Kasumi-1 (cell line): ENCODE measurements around the gene ADAM12.

Experiments used
- DNase-seq, 2 experiments: peaks; one replicate each; lab custom pipeline; 2025; lab: John Stamatoyannopoulos, UW

ADAM12 gene, protein sequence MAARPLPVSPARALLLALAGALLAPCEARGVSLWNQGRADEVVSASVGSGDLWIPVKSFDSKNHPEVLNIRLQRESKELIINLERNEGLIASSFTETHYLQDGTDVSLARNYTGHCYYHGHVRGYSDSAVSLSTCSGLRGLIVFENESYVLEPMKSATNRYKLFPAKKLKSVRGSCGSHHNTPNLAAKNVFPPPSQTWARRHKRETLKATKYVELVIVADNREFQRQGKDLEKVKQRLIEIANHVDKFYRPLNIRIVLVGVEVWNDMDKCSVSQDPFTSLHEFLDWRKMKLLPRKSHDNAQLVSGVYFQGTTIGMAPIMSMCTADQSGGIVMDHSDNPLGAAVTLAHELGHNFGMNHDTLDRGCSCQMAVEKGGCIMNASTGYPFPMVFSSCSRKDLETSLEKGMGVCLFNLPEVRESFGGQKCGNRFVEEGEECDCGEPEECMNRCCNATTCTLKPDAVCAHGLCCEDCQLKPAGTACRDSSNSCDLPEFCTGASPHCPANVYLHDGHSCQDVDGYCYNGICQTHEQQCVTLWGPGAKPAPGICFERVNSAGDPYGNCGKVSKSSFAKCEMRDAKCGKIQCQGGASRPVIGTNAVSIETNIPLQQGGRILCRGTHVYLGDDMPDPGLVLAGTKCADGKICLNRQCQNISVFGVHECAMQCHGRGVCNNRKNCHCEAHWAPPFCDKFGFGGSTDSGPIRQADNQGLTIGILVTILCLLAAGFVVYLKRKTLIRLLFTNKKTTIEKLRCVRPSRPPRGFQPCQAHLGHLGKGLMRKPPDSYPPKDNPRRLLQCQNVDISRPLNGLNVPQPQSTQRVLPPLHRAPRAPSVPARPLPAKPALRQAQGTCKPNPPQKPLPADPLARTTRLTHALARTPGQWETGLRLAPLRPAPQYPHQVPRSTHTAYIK

DNA sequence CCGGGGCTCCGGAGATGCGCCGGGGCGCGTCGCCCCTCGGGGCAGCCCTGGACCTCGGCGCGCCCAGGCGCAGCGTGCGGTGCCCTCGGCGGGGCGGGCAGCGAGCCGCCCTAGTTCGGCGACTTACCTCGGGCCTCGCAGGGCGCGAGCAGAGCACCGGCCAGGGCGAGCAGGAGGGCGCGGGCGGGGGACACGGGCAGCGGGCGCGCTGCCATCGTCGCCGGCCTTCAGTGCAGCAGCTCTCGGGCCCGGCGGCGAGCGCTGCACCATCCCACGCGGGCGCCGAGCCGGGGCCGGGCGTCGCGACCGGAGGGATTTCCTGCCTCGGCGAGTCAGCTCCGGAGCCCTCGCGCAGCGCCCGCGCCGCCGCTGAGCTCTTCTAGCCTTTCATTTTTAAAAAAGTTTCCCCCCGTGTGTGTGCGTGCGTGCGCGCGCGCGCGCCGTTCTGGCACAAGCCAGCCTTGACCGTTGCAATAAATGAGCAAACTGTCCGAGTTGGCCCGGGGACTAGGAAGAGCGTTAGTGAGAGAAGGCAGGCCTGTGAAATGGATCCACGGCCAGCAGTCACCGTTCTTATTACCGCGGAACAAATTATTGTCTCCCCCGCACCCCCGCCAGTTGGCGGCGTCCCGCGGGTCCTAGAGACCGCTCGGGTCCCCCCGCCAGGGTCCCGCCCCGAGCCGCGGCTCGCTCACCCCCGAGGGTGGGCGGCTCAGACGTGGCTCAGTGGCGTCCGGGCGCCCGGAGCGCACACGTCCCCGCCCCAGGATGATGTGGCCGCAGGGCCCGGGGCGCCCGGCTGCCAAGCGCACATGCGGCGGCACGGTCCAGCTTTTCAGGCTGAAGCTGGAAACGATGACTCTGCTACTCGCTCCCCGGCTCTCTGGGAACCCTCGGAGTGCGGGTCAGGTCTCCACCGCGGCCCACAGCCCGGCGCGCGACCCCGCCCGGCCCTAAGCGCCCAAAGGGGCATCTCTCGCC is at the start of gene ADAM12:
TSS of gene ADAM12 (minus strand) at position 547 of the 981 bp plus-strand sequence. CDS start at position 215, 332 bp downstream.
- DNase-seq, result no peak

DNA sequence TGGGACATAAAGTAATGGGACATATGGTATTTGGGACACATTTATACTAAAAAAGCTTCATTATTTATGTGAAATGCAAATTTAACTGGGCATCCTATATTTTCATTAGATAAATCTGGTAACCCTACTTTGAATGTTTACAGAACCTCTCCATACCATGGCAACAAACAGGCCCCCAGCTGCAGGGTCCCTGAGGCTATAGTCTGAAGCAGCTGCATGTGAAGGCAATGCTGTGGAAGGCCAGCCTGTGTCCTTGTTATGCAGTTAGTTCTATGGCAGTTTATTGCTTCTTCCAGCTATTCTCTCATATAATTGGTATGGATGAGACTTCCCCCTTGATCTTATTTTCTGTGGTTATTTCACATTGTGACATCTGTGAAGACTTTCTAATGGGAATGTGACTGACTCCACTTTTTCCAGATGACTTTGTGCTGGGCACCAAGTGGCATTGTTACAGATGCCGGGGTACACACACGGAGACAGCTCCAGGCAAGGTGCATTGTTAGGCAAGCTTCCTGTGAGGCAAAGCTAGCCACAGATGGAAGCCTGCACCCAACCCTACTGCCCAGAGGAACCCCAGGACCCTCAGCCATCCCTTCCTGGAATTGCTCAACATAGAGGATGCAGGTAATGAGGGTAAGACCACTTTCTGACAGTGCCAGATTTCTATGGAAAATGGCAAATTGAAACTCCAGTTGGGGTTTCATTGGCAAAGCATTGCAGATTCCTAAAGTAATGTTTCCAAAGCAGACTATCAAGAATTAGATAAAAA is 49.5 kb upstream of the ADAM12 start:
- no peak for DNase-seq

DNA sequence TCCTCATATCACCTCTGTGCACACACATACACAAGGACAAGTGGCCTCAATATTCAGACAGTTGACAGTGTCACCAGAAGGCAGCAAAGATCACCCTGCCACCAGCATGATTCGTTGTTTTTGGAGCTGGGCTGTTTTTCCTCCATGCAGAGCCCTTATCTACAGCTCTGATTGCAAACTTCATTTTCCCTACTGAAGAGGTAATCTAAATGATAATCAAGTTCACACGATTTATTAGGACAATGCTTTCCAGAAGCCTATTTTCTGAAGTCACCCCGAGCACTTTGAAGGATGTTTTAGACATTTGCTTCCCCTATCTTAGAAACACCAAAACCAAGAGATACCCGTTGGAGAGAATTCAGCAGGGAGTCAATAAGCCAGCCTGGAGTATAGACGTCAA is 46.0 kb upstream of the ADAM12 start:
- DNase-seq, result no peak

DNA sequence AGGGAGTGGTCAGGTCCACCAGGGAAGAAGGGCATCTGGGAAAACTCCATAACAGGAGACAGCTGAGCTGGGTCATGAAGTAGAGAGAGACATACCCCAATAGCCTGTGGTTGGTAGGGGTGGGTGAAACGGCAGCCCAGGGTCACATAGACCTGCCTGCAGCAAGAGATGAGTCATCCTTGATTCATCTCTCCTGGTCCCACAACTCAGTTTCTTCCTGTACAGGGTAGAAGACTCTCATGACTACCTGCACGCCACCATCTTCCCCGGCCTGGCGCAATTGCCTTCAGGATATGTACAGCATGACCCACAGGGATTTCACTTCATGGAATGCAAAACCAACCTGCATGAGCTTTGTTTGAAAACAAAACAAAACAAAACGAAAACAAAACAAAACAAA is 45.1 kb upstream of the ADAM12 start:
- DNase-seq, result no peak

DNA sequence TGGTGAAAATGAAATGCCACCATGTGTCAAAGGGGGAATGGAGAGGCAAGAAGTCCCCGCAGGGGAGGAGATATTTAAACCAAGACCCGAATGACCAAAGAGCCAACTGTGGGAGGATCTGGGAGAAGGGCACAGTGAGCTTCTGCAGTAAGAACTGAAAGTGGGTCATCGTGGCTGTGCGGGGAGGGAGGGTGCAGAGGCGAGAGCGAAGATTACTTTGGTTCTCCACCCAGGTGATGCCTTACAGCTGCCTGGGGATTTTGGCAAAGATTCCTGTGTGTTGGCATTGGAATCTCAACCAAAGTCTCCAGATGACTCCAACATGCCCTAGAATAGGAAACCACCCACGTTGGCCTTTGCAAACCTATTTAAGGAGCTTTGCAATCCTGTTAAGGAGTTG is 44.2 kb upstream of the ADAM12 start:
- DNase-seq, result no peak

DNA sequence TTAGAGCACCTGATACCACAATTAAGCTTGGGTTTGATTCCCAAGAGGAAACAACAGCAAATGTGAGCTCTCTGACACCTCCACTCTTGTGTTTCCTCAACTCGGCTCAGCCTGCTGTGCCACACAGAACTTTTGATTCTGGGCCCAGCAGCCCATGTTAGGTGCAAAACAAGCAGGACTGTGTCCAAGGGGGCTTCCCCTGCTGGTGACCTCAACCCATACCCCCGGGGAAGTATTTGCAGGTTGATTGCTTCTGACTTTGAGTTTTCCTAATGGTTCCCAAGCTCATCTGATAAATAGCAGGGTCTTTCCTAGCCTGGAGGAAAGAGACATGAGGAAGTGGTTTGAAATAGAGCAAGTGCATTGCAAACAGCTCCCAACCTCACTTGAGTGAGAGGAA is 43.5 kb upstream of the ADAM12 start:
- DNase-seq, result peak in 1 of 2 experiments; percentile 6

DNA sequence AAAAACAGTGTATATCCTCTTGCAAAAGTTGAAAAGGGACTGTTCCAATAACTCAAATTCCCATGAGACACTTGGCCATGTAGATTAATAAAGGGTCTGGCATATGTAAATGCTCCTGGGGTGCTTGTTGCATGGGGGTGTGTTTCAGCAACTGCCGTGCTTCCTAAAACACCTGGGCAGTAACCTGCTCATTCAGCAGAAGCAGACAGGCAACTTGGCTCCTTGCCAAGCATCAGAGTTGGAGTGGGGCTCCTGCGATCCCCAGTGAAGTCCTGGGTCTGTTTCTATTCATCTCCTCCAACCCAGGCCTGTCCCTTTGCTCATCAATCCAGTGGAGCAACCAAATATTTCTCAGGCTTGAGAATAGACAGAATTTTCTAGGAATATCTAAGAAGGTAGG is 42.2 kb upstream of the ADAM12 start:
- DNase-seq, result no peak

DNA sequence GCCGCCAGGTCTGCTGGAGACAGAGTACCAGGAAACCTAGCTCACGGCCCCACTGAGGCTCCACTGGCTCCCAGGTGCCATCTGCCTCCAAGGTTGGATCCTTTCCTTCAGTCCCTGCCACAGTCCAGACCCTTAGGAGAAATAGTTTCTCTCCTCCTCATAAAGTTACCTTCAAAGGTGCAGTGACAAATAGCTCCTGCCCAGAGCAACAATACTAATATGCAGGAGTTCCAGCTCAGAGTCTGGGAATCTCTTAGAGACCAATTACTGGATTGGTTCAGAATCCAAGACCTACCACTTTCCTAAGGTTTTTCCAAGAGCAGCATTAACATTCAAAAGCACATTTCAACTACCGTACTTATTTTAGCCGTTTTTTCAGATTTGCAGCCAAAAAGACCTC is 41.0 kb upstream of the ADAM12 start:
- DNase-seq, result no peak

DNA sequence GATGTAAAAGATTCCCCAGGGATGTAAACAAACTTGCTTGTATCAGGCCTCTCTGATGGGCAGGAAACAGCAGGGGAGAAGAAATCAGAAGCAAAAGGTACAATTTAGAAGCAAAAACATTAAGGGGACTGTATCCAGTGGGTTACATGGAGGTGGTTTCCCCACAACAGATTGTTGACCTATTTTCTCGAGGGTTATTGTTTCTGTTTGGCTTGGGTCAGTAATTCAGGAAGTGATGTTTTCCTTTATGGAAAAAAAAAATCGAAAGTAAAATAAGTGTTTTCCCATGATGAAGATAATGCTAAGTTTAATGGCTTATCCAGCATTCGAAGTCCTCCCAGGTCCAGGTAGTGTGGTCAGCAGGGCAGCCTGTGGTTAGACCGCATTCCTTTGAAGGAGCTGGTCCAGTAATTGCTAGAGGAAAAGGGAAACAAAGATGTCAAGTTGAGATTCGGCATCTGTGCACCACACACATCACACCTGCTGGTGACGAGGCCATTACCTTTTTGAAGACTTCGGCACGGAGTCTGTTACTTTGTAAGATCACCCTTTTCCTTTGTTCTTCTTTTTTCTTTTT is 37.3 kb upstream of the ADAM12 start:
- DNase-seq, result no peak

DNA sequence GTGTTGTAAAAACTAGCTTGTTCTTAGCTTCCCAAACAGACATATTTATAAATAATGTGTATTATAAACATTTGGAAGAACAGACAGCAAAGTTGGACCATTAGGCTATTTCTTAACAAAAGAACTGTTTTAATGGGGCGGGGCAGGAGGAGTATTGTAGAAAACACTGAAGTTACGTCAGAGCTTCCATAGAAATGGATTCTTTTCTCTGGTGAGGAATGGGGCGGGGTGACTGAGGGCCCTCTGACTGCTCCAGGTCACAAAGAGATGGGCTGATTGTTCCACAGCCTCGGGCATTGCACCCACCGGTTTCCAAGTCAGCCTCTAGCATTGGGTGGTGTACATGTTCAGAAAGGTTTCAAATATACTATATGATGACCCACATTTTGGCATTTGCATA is 36.8 kb upstream of the ADAM12 start:
- DNase-seq, result no peak

DNA sequence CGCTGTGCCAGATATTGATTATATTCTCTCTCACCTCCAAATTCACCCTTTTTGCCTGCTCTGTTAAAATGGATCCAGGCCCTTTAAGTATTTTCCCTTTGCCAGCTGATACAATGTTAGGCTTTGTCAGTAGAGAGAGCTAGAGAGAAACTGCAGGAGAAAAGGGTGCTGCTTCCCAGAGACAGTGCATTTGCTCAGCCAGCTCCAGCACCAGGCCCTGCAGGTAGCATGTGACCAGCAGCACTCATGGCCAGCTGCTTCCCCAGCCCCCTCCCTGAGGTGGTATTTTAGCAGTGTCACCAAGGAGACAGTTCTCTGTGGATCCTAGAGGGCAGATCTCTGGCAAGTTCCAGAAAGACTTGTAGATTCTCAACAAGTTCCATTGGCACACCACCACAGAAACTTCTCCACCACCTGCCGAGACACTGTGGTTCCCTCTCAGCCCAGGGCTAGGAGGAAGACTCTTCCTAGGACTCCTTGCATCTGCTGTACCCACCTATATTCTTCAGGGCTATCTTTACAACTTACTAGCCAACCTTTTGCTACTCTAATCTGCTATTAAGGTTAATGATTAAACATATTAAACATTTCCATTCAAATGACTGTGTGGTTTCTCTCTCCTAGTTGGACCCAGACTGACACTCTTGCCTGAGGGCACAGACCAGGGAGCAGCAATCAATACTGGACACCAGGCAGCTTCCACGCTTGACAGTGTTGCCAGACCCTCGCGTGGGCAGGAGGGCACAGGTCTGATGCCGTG is 35.6 kb upstream of the ADAM12 start:
- no peak for DNase-seq

DNA sequence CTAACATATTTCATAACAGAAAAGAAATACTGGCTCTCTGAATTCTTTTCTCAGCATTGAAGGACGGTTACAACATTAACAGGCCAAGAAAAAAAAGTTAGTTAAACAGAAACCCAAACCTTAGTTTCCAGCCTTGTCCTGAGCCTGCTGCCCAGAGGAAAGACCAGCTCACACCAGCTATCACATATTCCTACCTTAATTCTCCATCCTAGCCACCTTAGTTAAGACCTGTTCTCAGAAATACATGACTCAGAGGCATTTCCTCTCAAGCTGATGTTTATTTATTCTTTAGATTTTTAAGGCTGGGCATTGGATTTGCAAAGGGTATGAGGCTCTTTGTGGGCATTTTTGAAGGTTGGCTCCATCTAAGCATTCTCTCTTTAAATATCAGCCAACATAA is 34.3 kb upstream of the ADAM12 start:
- no peak for DNase-seq

DNA sequence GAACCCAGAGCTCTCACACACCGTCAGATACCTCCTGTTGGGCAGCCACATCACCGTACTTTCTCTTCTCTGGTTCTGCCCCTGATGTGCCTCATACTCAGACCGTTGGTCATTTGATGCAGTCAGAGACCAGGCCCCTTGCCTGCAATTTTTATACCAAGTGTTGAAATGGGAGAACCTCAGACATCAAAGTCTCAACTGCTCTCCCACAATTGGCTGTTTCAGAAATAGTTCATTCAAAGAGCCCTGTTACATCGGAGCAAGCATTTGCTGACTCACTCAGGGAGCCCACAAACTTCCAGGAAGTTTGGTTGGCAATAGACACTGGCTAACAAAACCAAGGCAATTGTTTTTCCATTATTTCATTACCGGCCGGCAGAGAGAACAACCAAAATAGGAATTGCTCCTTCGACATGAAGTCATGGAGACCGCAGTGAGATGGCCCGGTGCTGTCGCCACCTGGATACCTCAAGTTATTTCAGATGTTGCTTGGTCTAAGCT is 33.5 kb upstream of the ADAM12 start:
- DNase-seq, result no peak

DNA sequence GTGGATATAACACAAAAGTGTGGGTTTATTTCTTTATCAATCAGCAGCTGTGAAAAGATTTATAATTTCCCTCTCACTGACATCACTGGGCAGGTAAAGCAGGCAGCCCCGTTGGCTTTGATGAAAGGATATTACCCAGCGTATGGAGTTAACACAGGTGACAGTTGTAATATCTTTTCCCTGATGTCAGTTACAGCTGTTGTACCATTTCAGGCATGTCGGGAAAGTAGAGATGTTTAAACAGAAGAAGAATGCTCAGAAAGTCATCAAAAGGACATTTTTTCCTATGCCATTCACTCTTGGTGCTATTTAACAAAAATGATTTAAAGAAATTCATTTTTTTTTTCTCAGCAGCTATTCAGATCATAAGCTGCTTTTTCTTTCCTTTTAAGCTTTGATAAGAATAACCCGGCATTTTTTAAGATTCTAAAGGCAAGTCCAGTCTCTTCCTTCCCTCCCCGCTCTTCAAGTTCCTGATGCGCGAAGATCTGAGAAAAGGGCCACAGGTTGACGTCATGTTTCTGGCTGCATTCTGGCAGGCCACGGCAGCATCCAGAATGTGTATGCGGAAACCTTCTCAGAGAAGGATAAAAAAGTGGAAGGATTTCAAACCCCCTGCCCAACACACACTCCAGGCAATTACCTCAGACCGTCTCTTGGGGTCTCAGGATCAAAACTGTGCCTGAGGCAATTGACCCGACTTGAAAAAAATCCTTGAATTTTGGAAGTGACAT is 32.5 kb upstream of the ADAM12 start:
- DNase-seq, result no peak

DNA sequence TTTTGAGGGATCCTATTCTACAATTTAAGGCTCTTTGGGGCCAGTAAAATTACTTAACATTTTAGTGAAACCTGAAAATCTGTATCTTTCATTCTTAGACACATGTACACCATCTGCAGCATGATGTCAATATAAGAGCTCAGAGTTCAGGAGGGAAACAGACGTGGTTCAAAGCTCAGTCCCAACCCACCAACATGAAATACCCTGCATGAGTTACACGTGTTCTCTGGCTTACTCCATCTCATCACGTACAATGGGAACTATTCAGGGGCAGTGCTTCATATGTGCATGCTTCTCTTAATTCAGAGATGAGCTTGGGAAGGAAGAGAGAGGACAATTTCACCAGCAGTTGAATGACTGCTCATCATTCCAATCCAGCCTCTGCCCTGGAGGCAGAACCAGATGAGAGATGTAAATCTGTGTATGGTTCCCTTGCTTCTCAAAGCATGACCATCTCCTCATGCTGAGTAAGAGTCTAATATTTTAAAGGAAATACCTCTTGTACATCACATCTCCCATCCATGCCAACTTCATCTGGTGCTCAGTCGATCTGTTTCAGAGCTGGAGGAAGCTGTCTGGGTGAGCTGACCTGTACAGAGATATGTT is 29.0 kb upstream of the ADAM12 start:
- DNase-seq, result no peak

DNA sequence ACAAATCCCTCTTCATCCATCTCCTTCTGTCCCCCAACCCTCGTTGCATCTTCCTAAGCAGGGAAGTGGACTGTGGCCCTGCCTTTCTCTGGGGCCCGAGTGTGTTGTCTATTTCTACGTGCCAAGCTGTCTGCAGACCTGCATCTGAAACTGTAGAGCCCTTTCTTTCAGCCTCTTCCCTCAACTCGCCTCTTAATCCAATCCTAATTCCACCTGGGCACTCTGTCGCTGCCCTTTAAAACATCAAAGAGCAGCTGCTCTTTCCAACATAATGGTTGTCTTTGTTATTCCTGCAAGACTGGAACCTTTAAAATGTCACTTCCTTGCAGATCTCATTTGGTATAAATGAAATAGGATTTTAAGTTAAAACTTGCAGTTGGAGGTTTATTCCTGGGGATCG is 21.5 kb upstream of the ADAM12 start:
- DNase-seq, result no peak

DNA sequence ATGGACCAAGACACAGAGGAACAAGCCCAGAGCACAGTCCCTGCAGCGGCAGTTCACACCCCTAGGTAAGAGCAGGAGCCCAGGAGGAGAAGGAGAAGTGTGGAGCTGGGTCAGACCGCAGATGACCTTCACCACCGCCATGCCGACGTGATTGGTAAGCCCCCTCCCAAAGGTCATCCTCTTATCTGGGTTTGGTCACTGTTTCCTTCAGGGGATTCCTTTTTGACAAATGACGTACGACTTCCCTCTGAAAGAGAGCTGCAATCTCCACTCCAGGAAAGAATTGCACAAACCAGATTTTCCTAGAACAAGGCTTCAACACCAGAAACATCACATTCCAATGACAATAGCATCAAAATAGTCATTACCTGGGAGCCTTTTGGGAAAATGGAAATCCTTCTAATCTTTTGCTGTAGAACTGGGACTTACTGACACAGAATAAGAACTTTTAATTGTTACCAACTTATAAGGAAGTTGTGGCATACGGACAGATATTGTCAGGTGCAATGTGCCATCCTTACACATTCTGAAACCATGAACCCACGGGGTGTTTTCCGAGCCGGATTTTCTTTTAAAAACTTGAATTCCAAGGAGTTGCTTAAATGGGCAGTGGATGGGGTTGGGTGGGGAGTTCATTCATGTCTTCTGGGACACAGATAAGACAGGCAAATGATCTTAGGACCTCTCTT is 20.8 kb upstream of the ADAM12 start:
- DNase-seq, result no peak

DNA sequence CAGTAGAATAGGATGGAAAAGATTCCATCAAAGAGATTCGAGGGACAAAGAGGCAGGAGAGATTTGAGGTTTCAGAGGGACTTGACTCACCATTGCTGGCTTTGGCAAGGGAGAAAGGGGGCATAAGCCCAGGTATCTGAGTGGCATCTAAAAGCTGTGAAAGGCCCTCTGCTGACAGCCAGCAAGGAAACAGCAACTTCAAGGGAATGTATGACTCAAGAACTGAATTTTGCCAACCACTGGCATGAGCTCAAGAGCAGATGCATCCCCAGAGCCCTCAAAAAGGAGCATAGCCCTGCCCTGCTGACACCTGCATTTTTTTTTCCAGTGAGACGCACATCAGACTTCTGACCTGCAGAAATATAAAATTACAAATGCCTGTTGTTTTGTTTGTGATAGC is 19.6 kb upstream of the ADAM12 start:
- DNase-seq, result no peak
